Stimulated activated CD4-positive, alpha-beta T cell treated with anti-CD3 and anti-CD28 coated beads, TNF-alpha, amount 100 ng/mL, for 48 hours (primary cell): ENCODE results near the gene SIMC1.
"Not testable (repeated sequence)": the region's sequence is repeated elsewhere in the genome, so short reads cannot be mapped to it uniquely, and the experiment has no call there.

Experiments used
- DNase-seq, 3 donors: peaks; one replicate each; pipeline ENCODE4 v3.0.0-alpha.2; 2020; ENCODE audit warnings: low read depth in 3 of 3

The SIMC1 gene

GRCh38 chr5:176214466-176215021, 23.7 kb upstream of the SIMC1 start:
- DNase-seq: not testable (repeated sequence)

GRCh38 chr5:176216393-176216916, 21.8 kb upstream of the SIMC1 start:
- DNase-seq: not testable (repeated sequence)

DNA sequence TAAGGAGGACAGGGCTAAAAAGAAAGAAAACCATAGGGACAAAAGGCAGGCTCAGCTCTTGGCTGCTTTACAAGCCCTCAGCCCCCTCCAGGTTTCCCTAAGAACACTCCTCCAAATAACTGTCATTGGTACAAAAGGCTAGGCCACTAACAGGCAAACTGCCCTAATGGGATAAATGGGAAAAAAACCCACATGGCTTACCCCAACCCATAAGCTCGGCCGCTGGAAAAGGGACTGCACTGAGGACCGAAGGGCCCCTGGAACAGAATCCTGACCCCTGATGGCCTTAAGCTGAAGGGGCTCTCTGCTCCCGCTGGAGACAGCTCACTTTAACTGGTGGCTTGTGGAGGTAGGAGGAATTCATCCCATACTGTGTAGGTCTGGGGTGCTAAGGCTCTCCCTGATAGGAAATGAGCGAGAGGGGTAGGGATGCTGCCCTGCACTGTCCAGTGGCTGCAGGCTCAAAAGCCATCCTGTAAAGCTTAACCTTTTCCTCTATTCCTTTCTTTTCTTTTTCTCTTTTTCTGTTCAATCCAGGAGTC, 21.0 kb upstream of the SIMC1 start:
- not testable (repeated sequence) for DNase-seq

GRCh38 chr5:176217764-176218163, 20.5 kb upstream of the SIMC1 start:
- not testable (repeated sequence) for DNase-seq

- DNase-seq: not testable (repeated sequence)
These were observed 16.2 kb upstream of the SIMC1 start for GRCh38 chr5:176222006-176222405.

- DNase-seq: not testable (repeated sequence)
These were observed 9.9 kb upstream of the SIMC1 start for GRCh38 chr5:176228358-176228757.

- not testable (repeated sequence) for DNase-seq
These were observed 5.0 kb upstream of the SIMC1 start for GRCh38 chr5:176233253-176233652.

- not testable (repeated sequence) for DNase-seq
These were observed 3.1 kb upstream of the SIMC1 start for GRCh38 chr5:176235155-176235554.

- not testable (repeated sequence) for DNase-seq
These were observed 540 bp downstream of the SIMC1 start for GRCh38 chr5:176238645-176239283.

GRCh38 chr5:176239304-176239703, 1.1 kb downstream of the SIMC1 start:
- not testable (repeated sequence) for DNase-seq

GRCh38 chr5:176244318-176244717, 6.1 kb downstream of the SIMC1 start:
- not testable (repeated sequence) for DNase-seq

DNA sequence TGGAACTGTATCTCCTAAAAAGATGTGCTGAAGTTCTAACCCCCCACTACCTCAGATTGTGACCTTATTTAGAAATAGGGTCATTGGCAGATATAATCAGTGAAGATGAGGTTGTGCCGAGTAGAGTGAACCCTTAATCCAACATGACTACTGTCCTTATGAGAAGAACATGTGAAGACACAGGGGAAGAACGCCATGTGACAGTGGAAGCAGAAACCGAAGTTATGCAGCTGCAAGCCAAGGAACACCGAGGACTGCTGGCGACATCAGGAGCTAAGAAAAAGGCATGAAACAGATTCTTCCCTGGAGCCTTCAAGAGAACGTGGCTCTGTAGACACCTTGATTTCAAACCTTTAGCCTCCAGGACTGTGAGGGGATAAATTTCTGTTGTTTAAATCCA, 6.8 kb downstream of the SIMC1 start:
- DNase-seq: not testable (repeated sequence)

DNA sequence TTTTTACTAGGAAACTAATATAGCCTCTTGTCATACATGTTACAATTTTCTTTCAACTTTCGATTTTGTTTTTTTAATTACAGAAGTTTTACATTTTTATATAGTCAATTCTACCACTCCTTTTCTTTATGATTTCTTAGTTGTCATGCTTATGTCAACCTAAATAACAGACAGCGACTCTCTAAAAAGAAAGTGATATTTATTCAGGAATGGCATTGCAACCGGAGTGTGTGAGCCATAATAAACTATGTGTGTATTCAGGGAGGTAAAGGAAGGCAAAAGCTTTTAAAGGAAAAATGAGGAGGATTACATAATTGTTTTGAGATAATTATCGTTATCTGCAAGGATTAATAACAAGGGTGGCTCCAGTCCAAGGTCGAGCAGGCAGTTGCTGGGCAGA, 7.3 kb downstream of the SIMC1 start:
- DNase-seq: not testable (repeated sequence)

GRCh38 chr5:176250691-176251090, 12.5 kb downstream of the SIMC1 start:
- DNase-seq: not testable (repeated sequence)

GRCh38 chr5:176252171-176252570, 13.9 kb downstream of the SIMC1 start:
- DNase-seq: not testable (repeated sequence)

DNA sequence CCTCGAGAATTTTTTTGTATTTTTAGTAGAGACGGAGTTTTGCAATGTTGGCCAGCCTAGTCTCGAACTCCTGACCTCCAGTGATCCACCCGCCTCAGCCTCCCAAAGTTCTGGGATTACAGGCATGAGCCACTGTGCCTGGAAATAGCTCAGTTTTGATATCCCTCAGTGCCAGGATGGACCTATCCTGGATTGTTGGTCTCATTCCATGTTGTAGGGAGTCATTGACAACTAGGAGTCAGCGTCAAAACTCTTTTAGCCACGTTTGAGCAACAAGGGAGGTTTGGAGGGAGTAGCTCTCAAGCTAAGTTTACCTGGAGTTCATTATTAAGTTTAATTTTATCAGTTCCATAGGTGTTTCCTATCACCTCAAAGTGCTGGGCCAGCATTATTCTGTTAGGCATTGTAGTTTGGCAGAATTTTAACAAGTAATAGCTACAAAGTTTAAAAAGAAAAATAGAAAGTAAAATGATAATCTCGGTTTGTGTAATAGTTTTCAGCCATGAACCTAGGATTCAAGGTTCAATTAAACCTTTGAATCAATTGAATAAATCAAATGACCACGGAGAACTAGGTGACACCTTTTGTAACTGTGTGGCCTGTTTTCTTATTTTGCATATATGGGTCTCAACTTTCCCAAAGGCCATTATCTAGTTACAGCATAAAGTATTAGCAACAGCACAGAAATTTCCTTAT, 15.3 kb downstream of the SIMC1 start:
- not testable (repeated sequence) for DNase-seq

GRCh38 chr5:176254066-176254393, 15.8 kb downstream of the SIMC1 start:
- DNase-seq: not testable (repeated sequence)

DNA sequence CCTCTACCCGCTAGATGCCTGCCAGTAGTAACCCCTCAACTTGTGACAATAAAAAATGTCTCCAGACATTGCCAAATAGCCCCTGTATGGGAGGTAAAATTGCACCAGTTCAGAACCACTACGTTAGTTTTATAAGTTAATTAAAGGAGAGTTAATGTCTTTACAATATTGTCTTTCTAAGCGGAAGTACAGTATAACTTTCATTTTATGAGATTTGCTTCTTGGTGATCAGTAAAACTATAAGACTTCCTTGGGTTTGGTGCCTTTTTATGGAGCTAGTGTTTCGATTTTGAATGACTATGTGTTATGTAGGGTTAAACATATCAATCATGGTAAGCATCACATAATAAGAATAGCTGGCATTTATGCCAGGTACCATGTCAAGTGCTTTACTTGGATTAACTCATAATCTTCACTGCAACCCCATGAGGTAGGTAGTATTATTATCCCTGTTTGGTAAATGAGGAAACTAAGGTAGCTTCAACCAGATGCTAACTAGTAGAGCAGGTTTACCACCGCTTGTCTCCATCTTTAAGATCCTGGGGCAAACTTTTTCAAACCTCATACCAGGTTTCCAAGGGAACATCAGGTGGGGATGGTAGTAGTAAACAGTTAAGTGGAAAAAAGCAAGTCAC, 19.8 kb downstream of the SIMC1 start:
- DNase-seq: not testable (repeated sequence)

DNA sequence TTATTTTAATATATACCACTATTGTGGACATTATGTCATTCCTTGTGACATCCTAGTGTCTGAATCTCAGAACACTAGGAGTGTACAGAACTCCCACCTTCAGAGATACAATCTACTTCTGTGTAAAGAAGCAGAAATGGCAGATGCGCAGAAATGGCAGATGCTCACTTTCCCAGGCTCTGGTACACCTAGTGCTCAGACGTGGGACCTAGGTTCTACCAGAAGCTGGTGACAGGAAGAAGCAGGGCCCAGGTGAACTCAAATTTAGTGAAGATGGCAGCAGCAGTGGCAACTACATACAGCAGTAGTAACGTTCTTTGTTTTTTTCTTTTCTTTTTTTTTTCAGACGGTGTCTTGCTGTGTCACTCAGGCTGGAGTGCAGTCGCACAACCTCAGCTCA, 22.5 kb downstream of the SIMC1 start:
- not testable (repeated sequence) for DNase-seq

DNA sequence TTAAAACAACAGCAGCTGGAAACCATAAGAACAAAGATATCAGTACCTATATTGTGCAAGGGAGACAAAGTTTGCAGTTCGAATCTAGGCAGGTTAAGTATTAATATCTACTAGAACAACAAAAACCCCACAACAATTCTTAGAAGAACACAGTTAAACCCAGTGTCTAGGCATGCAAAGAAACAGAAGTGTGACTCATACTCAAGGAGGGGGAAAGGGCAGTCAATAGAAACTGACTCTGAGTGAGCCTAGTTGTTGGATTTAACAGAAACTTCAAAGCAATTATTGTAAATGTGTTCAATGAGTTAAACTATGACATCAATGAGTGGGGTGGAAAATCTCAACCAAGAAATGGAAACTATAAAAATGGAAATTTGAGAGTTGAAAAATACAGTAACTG, 28.2 kb downstream of the SIMC1 start:
- not testable (repeated sequence) for DNase-seq

GRCh38 chr5:176289018-176289417, 50.8 kb downstream of the SIMC1 start:
- not testable (repeated sequence) for DNase-seq
